Esophagus mucosa (tissue), 1 donor: ENCODE results near the gene MYO3A. TPM values are rescaled to one million over a fixed set of nuclear protein-coding genes. Genes with fewer than 3 reads are reported as not detected.
"Not testable (repeated sequence)": the region's sequence is repeated elsewhere in the genome, so short reads cannot be mapped to it uniquely, and the experiment has no call there.

Experiments used
- ATAC-seq: fragments of 200-7000 bp; cut with Tn5 transposase; one replicate; pipeline ENCODE4 v1.9.1; 2020
- total RNA-seq: library from RNA; stranded (reverse); gene quantifications from one replicate; pipeline ENCODE4 v1.2.4, GENCODE V29; 2023
- donor health status: DM: yes; HTN: yes; CAD: no.

MYO3A gene
- total RNA-seq, 1 donor from 2014 or later, result 0.20 TPM

- no peak for ATAC-seq
Observed at GRCh38 chr10:25978771-25979170, 44.7 kb downstream of the MYO3A start.

- ATAC-seq, result no peak
Observed at GRCh38 chr10:25982107-25982506, 48.1 kb downstream of the MYO3A start.

GRCh38 chr10:25988583-25988982, 54.6 kb downstream of the MYO3A start:
- ATAC-seq, result no peak

- ATAC-seq, result no peak
Observed at GRCh38 chr10:25989951-25990350, 55.9 kb downstream of the MYO3A start.

GRCh38 chr10:25999295-25999981, 65.4 kb downstream of the MYO3A start:
- no peak for ATAC-seq

GRCh38 chr10:26000971-26001370, 66.9 kb downstream of the MYO3A start:
- no peak for ATAC-seq

GRCh38 chr10:26002466-26002865, 68.4 kb downstream of the MYO3A start:
- ATAC-seq, result not testable (repeated sequence)

GRCh38 chr10:26015092-26015491, 81.1 kb downstream of the MYO3A start:
- ATAC-seq, result no peak

- no peak for ATAC-seq
Observed at GRCh38 chr10:26022831-26023230, 88.8 kb downstream of the MYO3A start.

- no peak for ATAC-seq
Observed at GRCh38 chr10:26024303-26024702, 90.3 kb downstream of the MYO3A start.

- ATAC-seq, result no peak
Observed at GRCh38 chr10:26025523-26025922, 91.5 kb downstream of the MYO3A start.

- ATAC-seq, result no peak
Observed at GRCh38 chr10:26029858-26030257, 95.8 kb downstream of the MYO3A start.

GRCh38 chr10:26031300-26031699, 97.3 kb downstream of the MYO3A start:
- no peak for ATAC-seq

- no peak for ATAC-seq
Observed at GRCh38 chr10:26043469-26043868, 109.4 kb downstream of the MYO3A start.

- ATAC-seq, result no peak
Observed at GRCh38 chr10:26044141-26044749, 110.2 kb downstream of the MYO3A start.

GRCh38 chr10:26046073-26046700, 112.2 kb downstream of the MYO3A start:
- ATAC-seq, result no peak

GRCh38 chr10:26048756-26049155, 114.7 kb downstream of the MYO3A start:
- ATAC-seq, result no peak

- no peak for ATAC-seq
Observed at GRCh38 chr10:26052326-26052725, 118.3 kb downstream of the MYO3A start.

GRCh38 chr10:26057466-26057865, 123.4 kb downstream of the MYO3A start:
- ATAC-seq, result no peak

- no peak for ATAC-seq
Observed at GRCh38 chr10:26064106-26064505, 130.1 kb downstream of the MYO3A start.

- no peak for ATAC-seq
Observed at GRCh38 chr10:26067680-26068079, 133.7 kb downstream of the MYO3A start.

- not testable (repeated sequence) for ATAC-seq
Observed at GRCh38 chr10:26080971-26081370, 146.9 kb downstream of the MYO3A start.

- ATAC-seq, result no peak
Observed at GRCh38 chr10:26081459-26081858, 147.4 kb downstream of the MYO3A start.

- ATAC-seq, result no peak
Observed at GRCh38 chr10:26085549-26085948, 151.5 kb downstream of the MYO3A start.
